ENCODE measurements around the gene HECW1. TPM values are rescaled to one million over a fixed set of nuclear protein-coding genes. Genes with fewer than 3 reads are reported as not detected.

The HECW1 gene
- total and polyA plus RNA-seq, 2 of the 13 experiments (the other 11 are each of a cell fraction or from before 2014, with no cell fraction given): not detected

DNA sequence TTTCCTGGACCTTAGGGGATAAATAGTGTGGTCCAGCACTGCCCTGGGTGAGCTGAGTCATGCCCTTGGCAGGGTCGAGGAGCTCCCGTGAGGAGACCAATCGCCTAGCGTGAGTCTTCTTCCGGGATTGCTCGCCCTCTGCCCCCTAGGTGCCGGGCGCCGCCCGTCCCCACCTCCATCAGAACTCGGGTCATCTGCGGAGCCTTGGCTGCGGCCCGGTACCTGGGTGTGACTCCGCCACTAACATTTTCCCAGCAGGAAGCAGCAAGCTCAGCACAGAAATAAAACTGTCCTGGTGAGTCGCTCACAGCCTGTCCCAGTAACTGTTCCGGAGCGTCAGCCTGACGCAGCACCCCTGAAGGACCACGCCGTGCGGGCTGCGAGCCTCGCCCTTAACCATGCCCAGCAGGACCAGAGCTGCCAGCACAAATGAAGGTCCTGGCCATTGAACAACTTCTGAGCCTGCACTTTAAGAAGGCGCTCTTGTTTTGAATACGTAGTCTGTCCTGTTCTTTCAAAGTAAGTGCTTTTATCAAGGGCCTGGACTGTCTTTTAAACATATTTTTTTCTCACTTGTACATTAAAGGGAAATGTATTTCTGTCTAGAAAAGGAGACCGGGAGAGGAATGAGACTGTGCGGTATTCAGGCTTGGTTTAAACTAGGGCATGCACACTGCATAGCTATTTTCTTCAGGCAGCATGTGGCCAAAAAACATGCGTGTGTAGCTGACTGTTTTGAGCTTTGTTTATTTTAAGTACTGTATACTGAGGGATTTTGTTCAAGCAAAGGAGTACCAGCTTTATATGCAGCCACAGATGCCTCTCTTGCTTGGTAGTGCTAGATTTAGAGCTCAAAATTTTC is 136.7 kb downstream of the HECW1 start:
- Histone ChIP-seq H3K27ac (ENCODE audit: extremely low read length, insufficient read depth, low read length) (no peak overlapping the region), H3K9ac (ENCODE audit: insufficient read depth, low read depth, low read length) (no peak overlapping the region), H3K4me3 (replicated peaks in 1 of 3; ENCODE audit: insufficient read depth in 1 of 3, low read depth in 2 of 3, low read length in 3 of 3) (no peak overlapping the region), H3K36me3 (replicated peaks in 1 of 2; ENCODE audit: control insufficient read depth in 1 of 2, insufficient read depth in 2 of 2, low read length in 2 of 2) (no peaks in the 10 kb centered on the region), H4K20me1 (ENCODE audit: insufficient read depth, low read length) (no peaks in the 10 kb centered on the region), H3K9me3 (ENCODE audit: low read length) (no peaks in the 10 kb centered on the region), H2AFZ (ENCODE audit: low read length) (peak overlapping the region; percentile 15), H3K4me1 (ENCODE audit: insufficient read depth, low read length) (no peaks in the 10 kb centered on the region), H3K4me2 (ENCODE audit: low read depth, low read length) (peak overlapping the region; percentile 32; the same call in 1 of the 2 replicates), H3K27me3 (ENCODE audit: control insufficient read depth in 1 of 2, insufficient read depth in 2 of 2, low read length in 2 of 2) (peaks cover 0 to 20% of the 10 kb centered on the region in 2 experiments; a peak in 2 of 5 replicates), H3K79me2 (ENCODE audit: insufficient read depth, low read length) (no peaks in the 10 kb centered on the region)
- no TSS peak for BruUV-seq (replicated peaks)
- TF ChIP-seq AKAP8 (CRISPR knock-in tag; IDR thresholded peaks at IDR 0.05) (no peak), GABPB1 (CRISPR knock-in tag; IDR thresholded peaks at IDR 0.05) (peak; percentile 19; the same call in 1 of the 2 replicates), ARNT (IDR thresholded peaks at IDR 0.05) (no peak)
- TF ChIP-seq, protein P1, sequence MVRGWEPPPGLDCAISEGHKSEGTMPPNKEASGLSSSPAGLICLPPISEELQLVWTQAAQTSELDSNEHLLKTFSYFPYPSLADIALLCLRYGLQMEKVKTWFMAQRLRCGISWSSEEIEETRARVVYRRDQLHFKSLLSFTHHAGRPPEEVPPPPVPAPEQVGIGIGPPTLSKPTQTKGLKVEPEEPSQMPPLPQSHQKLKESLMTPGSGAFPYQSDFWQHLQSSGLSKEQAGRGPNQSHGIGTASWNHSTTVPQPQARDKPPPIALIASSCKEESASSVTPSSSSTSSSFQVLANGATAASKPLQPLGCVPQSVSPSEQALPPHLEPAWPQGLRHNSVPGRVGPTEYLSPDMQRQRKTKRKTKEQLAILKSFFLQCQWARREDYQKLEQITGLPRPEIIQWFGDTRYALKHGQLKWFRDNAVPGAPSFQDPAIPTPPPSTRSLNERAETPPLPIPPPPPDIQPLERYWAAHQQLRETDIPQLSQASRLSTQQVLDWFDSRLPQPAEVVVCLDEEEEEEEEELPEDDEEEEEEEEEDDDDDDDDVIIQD (CRISPR knock-in tag; IDR thresholded peaks at IDR 0.05; ENCODE audit: low read depth): no peak
- in situ Hi-C loops (cut with HindIII; ENCODE audit: extremely low pct_ligation_motif_present, low pct_unique_long_range_greater_than_20kb): no loop called here
- intact Hi-C loops (cut with micrococcal nuclease; ENCODE audit: unreplicated experiment): no loop called here
- ATAC-seq (peak; percentile 75), DNase-seq (ENCODE audit: low spot score) (no peak), FAIRE-seq (no peak)
- ChIA-PET POLR2A (no interaction called here), CTCF (ENCODE audit: low intra/inter-chr PET ratio, low total read pairs) (no interaction called here)
- 25% methylated on average over 16 of the region's 29 CpGs for WGBS (ENCODE audit: low lambda C conversion rate)

DNA sequence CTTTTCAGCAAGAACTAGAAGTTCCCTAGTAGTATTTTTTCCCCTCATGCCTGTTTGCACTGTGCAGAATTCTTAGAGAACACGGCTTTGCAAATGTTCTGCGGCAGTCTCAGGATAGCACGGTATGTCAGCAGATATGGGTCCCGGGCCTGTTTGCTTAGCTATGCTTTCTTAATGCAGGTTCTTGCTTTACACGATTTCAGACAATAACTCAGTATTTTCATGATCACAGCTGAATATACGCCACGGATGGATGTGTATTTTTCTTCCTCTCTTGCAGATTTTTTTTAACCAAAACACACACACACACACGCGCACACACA is 137.3 kb downstream of the HECW1 start:
- in situ Hi-C loops (cut with HindIII; ENCODE audit: extremely low pct_ligation_motif_present, low pct_unique_long_range_greater_than_20kb): no loop called here
- Histone ChIP-seq H3K9me3 (ENCODE audit: low read length) (no peaks in the 10 kb centered on the region), H2AFZ (ENCODE audit: low read length) (peak overlapping the region; percentile 15), H4K20me1 (ENCODE audit: insufficient read depth, low read length) (no peaks in the 10 kb centered on the region), H3K27ac (ENCODE audit: extremely low read length, insufficient read depth, low read length) (no peak overlapping the region), H3K4me1 (ENCODE audit: insufficient read depth, low read length) (no peaks in the 10 kb centered on the region), H3K79me2 (ENCODE audit: insufficient read depth, low read length) (no peaks in the 10 kb centered on the region), H3K4me3 (replicated peaks in 1 of 3; ENCODE audit: insufficient read depth in 1 of 3, low read depth in 2 of 3, low read length in 3 of 3) (no peak overlapping the region), H3K9ac (ENCODE audit: insufficient read depth, low read depth, low read length) (no peak overlapping the region), H3K27me3 (ENCODE audit: control insufficient read depth in 1 of 2, insufficient read depth in 2 of 2, low read length in 2 of 2) (peaks cover 0 to 20% of the 10 kb centered on the region in 2 experiments; a peak in 2 of 5 replicates), H3K4me2 (ENCODE audit: low read depth, low read length) (no peak overlapping the region), H3K36me3 (replicated peaks in 1 of 2; ENCODE audit: control insufficient read depth in 1 of 2, insufficient read depth in 2 of 2, low read length in 2 of 2) (no peaks in the 10 kb centered on the region)
- intact Hi-C loops (cut with micrococcal nuclease; ENCODE audit: unreplicated experiment): no loop called here
- DNase-seq (ENCODE audit: low spot score) (no peak), FAIRE-seq (no peak), ATAC-seq (no peak)
- BruUV-seq (replicated peaks): no TSS peak
- ChIA-PET POLR2A (no interaction called here), CTCF (ENCODE audit: low intra/inter-chr PET ratio, low total read pairs) (no interaction called here)
- 41% methylated on average over 9 of the region's 9 CpGs for WGBS (ENCODE audit: low lambda C conversion rate)
- TF ChIP-seq CC2D1A (CRISPR knock-in tag; IDR thresholded peaks at IDR 0.05): no peak
- TF ChIP-seq, protein P2, sequence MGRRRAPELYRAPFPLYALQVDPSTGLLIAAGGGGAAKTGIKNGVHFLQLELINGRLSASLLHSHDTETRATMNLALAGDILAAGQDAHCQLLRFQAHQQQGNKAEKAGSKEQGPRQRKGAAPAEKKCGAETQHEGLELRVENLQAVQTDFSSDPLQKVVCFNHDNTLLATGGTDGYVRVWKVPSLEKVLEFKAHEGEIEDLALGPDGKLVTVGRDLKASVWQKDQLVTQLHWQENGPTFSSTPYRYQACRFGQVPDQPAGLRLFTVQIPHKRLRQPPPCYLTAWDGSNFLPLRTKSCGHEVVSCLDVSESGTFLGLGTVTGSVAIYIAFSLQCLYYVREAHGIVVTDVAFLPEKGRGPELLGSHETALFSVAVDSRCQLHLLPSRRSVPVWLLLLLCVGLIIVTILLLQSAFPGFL (CRISPR knock-in tag; IDR thresholded peaks at IDR 0.05): no peak
- no peak for TF ChIP-seq ZNF468 (CRISPR knock-in tag; IDR thresholded peaks at IDR 0.05)
- no peak for TF ChIP-seq JUN (CRISPR knock-in tag; IDR thresholded peaks at IDR 0.05)
- TF ChIP-seq ELF3 (CRISPR knock-in tag; IDR thresholded peaks at IDR 0.05): no peak
- no peak for TF ChIP-seq SRF (IDR thresholded peaks at IDR 0.05; ENCODE audit: low read depth, low read length)
- TF ChIP-seq ZNF205 (CRISPR knock-in tag; IDR thresholded peaks at IDR 0.05): no peak

All from HepG2 (cell line).